GM11168 (cell line): ENCODE results near the gene HPCA.

Experiments used
- in situ Hi-C: fragments of 300-500 bp; cut with MboI; formaldehyde crosslinking; loops from one replicate; pipeline ENCODE4 v1.12.0; 2022; ENCODE audit warnings: low sequenced_read_pairs; ENCODE audit not compliant: unreplicated experiment

The HPCA gene

GRCh38 chr1:32870615-32871363 lies 15.5 kb upstream of the HPCA start, which contains the start of gene FNDC5:
TSS of gene FNDC5 (minus strand) at chr1:32870912.
- in situ Hi-C loops: no loop called here

GRCh38 chr1:32871364-32872191 lies 14.7 kb upstream of the HPCA start:
- in situ Hi-C loops: no loop called here

GRCh38 chr1:32872192-32872460 lies 14.2 kb upstream of the HPCA start:
- in situ Hi-C loops: no loop called here

GRCh38 chr1:32873484-32873883 lies 12.8 kb upstream of the HPCA start:
- in situ Hi-C loops: no loop called here

GRCh38 chr1:32874860-32875752 lies 11.2 kb upstream of the HPCA start:
- in situ Hi-C loops: no loop called here

GRCh38 chr1:32876341-32877210 lies 9.7 kb upstream of the HPCA start:
- in situ Hi-C loops: no loop called here

GRCh38 chr1:32877211-32878110 lies 8.8 kb upstream of the HPCA start:
- in situ Hi-C loops: no loop called here

- in situ Hi-C loops: no loop called here
These were observed 8.1 kb upstream of the HPCA start for GRCh38 chr1:32878183-32878582.

GRCh38 chr1:32878637-32879041 lies 7.7 kb upstream of the HPCA start:
- in situ Hi-C loops: no loop called here

- in situ Hi-C loops: no loop called here
These were observed 5.0 kb upstream of the HPCA start for GRCh38 chr1:32881291-32881690.

GRCh38 chr1:32881871-32882850 lies 4.1 kb upstream of the HPCA start:
- in situ Hi-C loops: no loop called here

GRCh38 chr1:32883338-32884031 lies 2.8 kb upstream of the HPCA start:
- in situ Hi-C loops: no loop called here

- in situ Hi-C loops: no loop called here
These were observed 2.3 kb upstream of the HPCA start for GRCh38 chr1:32884032-32884372.

GRCh38 chr1:32884726-32885125 lies 1.6 kb upstream of the HPCA start:
- in situ Hi-C loops: no loop called here

- in situ Hi-C loops: no loop called here
These were observed 651 bp upstream of the HPCA start for GRCh38 chr1:32885676-32886003.

- in situ Hi-C loops: no loop called here
These were observed 630 bp downstream of the HPCA start for GRCh38 chr1:32886828-32887414.

- in situ Hi-C loops: no loop called here
These were observed 1.3 kb downstream of the HPCA start for GRCh38 chr1:32887623-32888022.
